Endothelial cell of umbilical vein (primary cell): ENCODE results near the gene TFDP2.

Experiments used
- CTCF ChIP-seq, 2 donors: IDR thresholded peaks; 1 replicate in 1 of 2; 2 replicates in 1 of 2; pipeline ENCODE4 v1.5.1; 2011; ENCODE audit warnings: low read length in 2 of 2, mild to moderate bottlenecking in 2 of 2, moderate library complexity in 2 of 2, control low read depth in 1 of 2, inconsistent platforms in 1 of 2, low read depth in 1 of 2; ENCODE audit not compliant: insufficient read depth in 1 of 2; ENCODE audit errors: extremely low read depth in 1 of 2
- EZH2 ChIP-seq: IDR thresholded peaks from 2 replicates; pipeline ENCODE4 v1.6.1; 2012; ENCODE audit warnings: borderline replicate concordance, low read depth, mild to moderate bottlenecking, moderate library complexity, low read length, inconsistent platforms; ENCODE audit not compliant: severe bottlenecking
- FOS ChIP-seq: IDR thresholded peaks from 2 replicates; pipeline ENCODE4 v1.6.1; 2011; ENCODE audit warnings: mild to moderate bottlenecking, low read length, moderate library complexity, borderline replicate concordance; ENCODE audit not compliant: insufficient read depth
- JUN ChIP-seq: IDR thresholded peaks from 2 replicates; pipeline ENCODE4 v1.6.1; 2011; ENCODE audit warnings: borderline replicate concordance, low read depth; ENCODE audit not compliant: insufficient read length, insufficient read depth
- MAX ChIP-seq: IDR thresholded peaks from 2 replicates; pipeline ENCODE4 v1.6.1; 2011; ENCODE audit not compliant: insufficient read depth, insufficient read length
- MYC ChIP-seq: IDR thresholded peaks from one replicate; pipeline ENCODE4 v1.6.1; 2011; ENCODE audit warnings: mild to moderate bottlenecking, low read depth, low read length
- POLR2A ChIP-seq: IDR thresholded peaks from 2 replicates; pipeline ENCODE4 v1.6.1; 2012; ENCODE audit warnings: low read depth, mild to moderate bottlenecking, control low read depth, low read length
- POLR2AphosphoS5 ChIP-seq: IDR thresholded peaks from 2 replicates; pipeline ENCODE4 v1.6.1; 2012; ENCODE audit warnings: low read depth, mild to moderate bottlenecking, control low read depth, low read length, moderate library complexity; ENCODE audit not compliant: insufficient read depth

- TF ChIP-seq CTCF (IDR thresholded peaks at IDR 0.05; ENCODE audit: extremely low read depth in 1 of 2, insufficient read depth in 1 of 2, low read depth in 1 of 2, low read length in 2 of 2): no peak
- TF ChIP-seq MYC: no peak
- no peak for TF ChIP-seq EZH2
- no peak for TF ChIP-seq POLR2A
- TF ChIP-seq POLR2AphosphoS5: no peak
- TF ChIP-seq MAX: no peak
- no peak for TF ChIP-seq JUN
- TF ChIP-seq FOS: no peak
These were observed 176.9 kb downstream of the TFDP2 start for GRCh38 chr3:141972399-141972798.
